GM10847 (cell line): ENCODE data around the gene CAPZB.

Source experiments
- POLR2A ChIP-seq: IDR thresholded peaks from 2 replicates; pipeline ENCODE4 v1.6.1; 2011; ENCODE audit not compliant: insufficient read length; ENCODE audit errors: extremely low read depth

The CAPZB gene

GRCh38 chr1:19343617-19344350, 141.6 kb downstream of the CAPZB start:
- no peak for TF ChIP-seq POLR2A

DNA sequence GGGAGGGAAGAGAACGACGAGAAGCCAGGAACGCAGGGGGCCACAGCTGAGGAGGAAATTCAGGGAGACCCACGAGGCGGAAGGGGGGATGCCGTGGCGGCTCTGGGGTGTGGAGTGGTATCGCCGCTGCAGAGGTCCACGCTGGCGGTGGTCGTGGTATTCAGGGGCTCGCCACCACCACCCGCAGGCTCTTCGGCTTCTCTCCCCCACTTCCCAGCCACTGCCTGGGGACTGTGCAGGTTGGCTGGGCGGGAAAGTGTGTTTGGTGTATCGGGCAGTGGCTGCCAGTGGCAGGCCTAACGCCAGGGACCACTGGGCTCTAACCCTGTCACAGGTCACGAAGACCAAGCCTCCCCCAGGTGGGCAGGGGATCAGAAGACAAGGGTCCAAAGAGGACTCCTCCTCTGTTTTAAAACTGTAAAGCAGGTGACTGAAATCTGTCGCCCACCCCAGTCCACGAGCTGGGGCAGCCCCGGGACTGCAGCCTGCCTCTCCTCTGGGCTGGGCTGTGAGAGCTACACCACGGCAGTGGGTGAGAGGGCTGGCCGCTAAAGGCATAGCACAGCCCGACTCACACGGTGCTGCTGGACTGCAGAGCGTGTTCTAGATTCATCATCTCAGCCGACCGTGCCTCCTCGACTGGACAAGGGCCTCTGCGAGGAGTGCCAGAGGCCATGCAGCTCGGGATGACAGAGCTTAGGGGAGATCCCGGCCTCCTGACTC, 142.3 kb downstream of the CAPZB start:
- no peak for TF ChIP-seq POLR2A

DNA sequence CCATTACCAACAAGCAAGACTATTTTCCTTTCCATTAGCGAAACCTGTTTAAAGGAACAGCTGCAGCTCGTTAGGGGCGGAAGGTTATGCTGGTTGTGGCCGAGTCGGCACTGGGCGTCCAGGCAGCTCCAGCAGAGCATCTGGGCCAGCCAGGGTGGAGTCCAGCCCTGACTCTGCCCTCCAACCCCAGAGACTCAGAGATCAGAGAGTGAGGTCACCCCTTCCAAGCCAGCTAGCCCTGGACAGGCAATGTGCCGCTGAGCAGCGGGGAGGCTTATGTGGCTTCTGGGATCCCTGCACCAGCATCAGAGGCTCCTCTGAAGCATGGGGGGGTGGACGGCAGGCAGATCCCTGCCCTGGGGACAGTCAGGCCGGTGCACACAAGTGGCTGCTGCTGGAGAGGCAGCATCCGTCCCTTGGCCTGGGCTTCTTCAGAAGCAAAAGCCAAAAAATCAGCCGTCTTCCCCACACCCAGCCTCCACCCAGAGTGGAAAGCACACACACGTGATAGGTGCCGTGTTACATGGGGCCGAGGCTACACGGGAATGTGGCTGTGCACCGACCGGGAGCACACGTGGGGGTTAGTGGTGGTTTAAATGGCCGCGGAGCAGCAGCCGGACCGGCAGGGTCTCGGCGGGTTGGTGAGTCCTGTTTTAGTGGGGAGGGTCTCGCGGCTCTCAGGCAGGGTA, 143.1 kb downstream of the CAPZB start:
- TF ChIP-seq POLR2A = no peak

GRCh38 chr1:19341201-19342061, 143.9 kb downstream of the CAPZB start:
- no peak for TF ChIP-seq POLR2A

DNA sequence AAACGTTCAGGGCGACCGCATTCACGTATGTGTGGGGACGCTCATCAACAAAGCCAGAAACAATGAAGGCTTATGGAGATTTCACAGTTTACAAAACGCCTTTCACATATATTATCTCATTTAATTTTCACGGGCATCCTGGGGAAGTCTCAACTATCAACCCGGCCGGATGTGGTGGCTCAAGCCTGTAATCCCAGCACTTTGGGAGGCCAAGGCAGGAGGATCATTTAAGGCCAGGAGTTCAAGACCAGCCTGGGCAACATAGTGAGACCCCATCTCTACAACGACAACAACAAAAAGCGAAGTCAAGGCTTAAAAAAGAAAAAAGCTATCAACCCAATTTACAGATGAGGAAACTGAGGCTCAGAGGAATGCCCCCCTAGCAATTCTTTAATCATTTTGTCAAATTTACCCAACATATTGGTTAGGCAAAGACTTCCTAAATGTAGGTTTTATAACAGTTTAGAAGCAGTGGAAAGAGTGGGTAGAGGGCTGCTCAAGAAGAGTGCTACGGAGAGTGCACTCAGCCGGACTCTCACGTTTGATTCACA, 144.9 kb downstream of the CAPZB start:
- TF ChIP-seq POLR2A = no peak

- no peak for TF ChIP-seq POLR2A
These were observed 146.0 kb downstream of the CAPZB start for GRCh38 chr1:19339214-19339861.

DNA sequence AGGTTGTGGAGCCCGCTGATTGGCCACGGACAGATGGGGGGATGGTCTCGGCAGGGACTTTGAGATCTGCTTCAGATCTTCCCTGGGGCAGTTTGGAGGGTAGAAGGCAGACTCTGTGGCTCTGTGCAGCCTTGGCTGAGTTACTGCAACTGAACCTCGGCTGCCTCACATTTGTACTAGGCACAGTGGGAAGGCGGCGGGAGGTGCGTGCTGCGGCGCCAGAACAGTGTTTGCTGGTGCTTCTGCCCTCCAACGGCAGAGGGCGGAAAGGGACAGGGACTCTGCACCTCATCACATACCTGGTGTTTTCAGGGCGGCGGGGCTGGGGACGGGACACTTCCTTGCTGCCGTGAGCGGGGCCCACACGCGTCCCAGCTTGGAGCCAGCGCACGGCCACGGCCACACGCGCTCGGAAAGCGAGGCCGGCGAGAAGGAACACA, 147.0 kb downstream of the CAPZB start:
- TF ChIP-seq POLR2A = no peak

DNA sequence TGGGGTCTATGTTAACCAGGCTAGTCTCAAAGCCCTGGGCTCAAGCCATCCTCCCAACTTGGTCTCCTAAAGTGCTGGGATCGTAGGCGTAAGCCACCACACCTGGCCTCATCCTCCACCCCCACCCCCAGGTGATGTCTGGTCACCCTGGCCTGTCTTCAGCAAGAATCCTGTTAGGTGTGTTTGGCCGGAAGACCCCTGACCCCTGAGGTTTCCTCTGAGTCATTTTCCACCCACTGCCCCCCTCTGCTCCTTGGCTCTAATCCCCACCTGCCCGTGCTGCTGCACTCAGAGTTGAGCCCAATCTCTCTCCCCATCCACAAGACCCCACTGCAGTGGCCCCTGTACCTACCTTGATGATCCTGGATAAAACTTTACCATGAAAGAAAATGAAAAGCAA, 148.1 kb downstream of the CAPZB start:
- TF ChIP-seq POLR2A = no peak

DNA sequence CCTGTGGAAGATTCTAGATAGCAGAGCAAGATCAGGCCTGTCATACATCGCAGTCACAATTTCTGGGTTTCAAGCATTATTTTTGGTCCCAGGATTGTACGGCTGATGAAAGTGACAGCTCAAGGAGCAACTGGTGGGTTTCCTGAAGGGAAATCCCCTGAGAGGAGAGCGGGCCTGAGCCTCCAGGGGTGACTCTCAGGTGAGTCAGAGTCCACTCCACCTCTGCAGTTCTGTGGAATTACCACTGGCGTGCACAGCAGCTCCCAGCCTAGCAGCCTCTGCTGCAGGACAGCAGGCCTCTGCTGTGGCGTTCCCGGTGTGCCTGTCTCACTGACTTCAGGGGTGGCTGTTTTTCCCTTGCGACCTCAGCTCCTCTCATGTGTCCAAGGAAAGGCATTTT, 148.8 kb downstream of the CAPZB start:
- TF ChIP-seq POLR2A = no peak

DNA sequence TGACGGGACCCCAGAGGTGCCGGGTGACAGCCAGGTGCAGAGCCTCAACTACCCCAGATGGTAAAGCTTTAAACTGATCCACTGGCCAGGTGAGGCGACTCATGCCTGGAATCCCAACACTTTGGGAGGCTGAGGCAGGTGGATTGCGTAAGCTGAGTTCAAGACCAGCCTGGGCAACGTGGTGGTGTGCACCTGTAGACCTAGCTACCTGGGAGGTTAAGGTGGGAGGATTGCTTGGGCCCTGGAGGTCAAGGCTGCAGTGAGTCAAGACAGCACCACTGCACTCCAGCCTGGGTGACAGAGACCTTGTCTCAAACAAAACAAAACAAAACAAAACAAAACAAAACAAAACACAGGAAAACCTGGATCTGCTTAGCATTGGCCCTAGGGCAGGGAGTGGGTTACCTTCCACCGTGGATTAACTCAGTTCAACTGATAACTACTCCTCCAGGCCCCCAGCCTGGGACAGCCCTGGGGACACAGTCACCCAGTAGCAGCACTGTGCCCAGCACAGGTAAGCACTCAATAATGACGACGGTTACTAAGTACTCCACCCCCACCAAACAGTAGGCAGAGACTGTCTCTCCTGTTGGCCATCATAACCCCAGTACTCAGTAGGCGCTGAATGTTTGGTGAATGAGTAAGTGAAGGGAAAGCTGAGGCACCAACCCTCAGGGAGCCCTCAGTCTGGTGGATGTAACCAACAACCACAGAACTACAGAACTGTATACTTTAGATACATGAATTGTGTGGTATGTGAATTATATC, 151.6 kb downstream of the CAPZB start:
- TF ChIP-seq POLR2A = no peak

- TF ChIP-seq POLR2A = no peak
These were observed 152.5 kb downstream of the CAPZB start for GRCh38 chr1:19332832-19333231.

GRCh38 chr1:19331262-19331878, 154.0 kb downstream of the CAPZB start:
- no peak for TF ChIP-seq POLR2A

DNA sequence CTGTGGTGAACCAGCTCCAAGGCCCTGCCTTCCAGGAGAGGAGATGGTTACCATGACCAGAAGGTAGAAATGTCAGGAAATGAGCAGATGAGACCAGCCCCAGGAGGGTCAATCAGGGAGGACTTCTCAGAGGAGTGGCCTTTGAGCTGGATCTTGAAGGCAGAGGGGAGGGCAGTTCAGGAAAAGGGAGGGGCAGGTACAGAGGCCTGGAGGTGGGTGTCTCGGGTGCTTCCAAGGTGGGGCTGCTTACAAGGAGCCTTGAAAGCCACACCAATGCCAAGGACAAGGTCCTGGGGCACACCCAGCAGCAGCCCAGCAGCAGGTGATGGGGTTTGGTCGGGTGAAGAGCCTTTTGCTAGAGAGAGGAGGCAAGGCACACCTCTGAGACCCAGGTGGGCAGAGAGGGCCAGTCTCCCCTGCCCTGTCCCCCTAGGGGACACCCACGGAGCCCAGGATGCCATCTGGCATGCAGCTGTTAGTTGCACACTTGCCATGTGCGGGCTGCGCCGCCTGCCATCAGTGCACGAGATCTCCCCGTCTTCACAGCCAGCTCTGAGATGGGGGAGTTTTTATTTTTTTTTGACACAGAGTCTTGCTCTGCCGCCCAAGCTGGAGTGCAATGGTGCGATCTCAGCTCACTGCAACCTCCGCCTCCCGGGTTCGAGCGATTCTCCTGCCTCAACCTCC, 154.7 kb downstream of the CAPZB start:
- no peak for TF ChIP-seq POLR2A
